ENCODE results near the gene PRR13.

Gene PRR13

GRCh38 chr12:53462935-53463334 is 21.4 kb downstream of the PRR13 start:
- Histone ChIP-seq H3K27ac (ENCODE audit: low read depth, low read length) (no peak overlapping the region), H3K27me3 (ENCODE audit: control insufficient read depth, low read length) (no peaks in the 10 kb centered on the region), H3K79me2 (ENCODE audit: control insufficient read depth, low read length) (peaks cover 94% of the 10 kb centered on the region), H3K4me2 (ENCODE audit: low read length) (no peak overlapping the region), H3K4me3 (ENCODE audit: low read length) (no peak overlapping the region), H3F3A (ENCODE audit: control insufficient read depth, insufficient read depth) (peaks cover 19% of the 10 kb centered on the region), H3K4me1 (ENCODE audit: control insufficient read depth, low read length) (0 out of 2 replicates have a peak, but pooled peaks cover 3% of the 10 kb centered on the region), H3K9me2 (replicated peaks; ENCODE audit: control insufficient read depth, low read length) (no peaks in the 10 kb centered on the region), H3K36me3 (ENCODE audit: control insufficient read depth, low read length) (peaks cover 99% of the 10 kb centered on the region), H4K20me1 (ENCODE audit: control insufficient read depth, insufficient read depth, low read depth, low read length) (peaks cover 17% of the 10 kb centered on the region), H3K9me3 (ENCODE audit: control insufficient read depth, insufficient read depth, low read length) (no peaks in the 10 kb centered on the region)
- TF ChIP-seq EZH2phosphoT487 (IDR thresholded peaks at IDR 0.05; ENCODE audit: borderline replicate concordance, low read length): no peak
- TF ChIP-seq, protein P1, sequence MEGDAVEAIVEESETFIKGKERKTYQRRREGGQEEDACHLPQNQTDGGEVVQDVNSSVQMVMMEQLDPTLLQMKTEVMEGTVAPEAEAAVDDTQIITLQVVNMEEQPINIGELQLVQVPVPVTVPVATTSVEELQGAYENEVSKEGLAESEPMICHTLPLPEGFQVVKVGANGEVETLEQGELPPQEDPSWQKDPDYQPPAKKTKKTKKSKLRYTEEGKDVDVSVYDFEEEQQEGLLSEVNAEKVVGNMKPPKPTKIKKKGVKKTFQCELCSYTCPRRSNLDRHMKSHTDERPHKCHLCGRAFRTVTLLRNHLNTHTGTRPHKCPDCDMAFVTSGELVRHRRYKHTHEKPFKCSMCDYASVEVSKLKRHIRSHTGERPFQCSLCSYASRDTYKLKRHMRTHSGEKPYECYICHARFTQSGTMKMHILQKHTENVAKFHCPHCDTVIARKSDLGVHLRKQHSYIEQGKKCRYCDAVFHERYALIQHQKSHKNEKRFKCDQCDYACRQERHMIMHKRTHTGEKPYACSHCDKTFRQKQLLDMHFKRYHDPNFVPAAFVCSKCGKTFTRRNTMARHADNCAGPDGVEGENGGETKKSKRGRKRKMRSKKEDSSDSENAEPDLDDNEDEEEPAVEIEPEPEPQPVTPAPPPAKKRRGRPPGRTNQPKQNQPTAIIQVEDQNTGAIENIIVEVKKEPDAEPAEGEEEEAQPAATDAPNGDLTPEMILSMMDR (IDR thresholded peaks at IDR 0.05; ENCODE audit: low read depth, low read length, poor library complexity, severe bottlenecking): no peak

GRCh38 chr12:53463802-53464560 is 22.4 kb downstream of the PRR13 start:
- Histone ChIP-seq H3K36me3 (ENCODE audit: control insufficient read depth, low read length) (peaks cover 99% of the 10 kb centered on the region), H4K20me1 (ENCODE audit: control insufficient read depth, insufficient read depth, low read depth, low read length) (peaks cover 13% of the 10 kb centered on the region), H3K9me3 (ENCODE audit: control insufficient read depth, insufficient read depth, low read length) (no peaks in the 10 kb centered on the region), H3K4me2 (ENCODE audit: low read length) (no peak overlapping the region), H3K27me3 (ENCODE audit: control insufficient read depth, low read length) (no peaks in the 10 kb centered on the region), H3K9me2 (replicated peaks; ENCODE audit: control insufficient read depth, low read length) (no peaks in the 10 kb centered on the region), H3K4me3 (ENCODE audit: low read length) (no peak overlapping the region), H3K27ac (ENCODE audit: low read depth, low read length) (no peak overlapping the region), H3F3A (ENCODE audit: control insufficient read depth, insufficient read depth) (peaks cover 18% of the 10 kb centered on the region), H3K4me1 (ENCODE audit: control insufficient read depth, low read length) (0 out of 2 replicates have a peak, but pooled peaks cover 3% of the 10 kb centered on the region), H3K79me2 (ENCODE audit: control insufficient read depth, low read length) (peaks cover 93% of the 10 kb centered on the region)
- TF ChIP-seq, protein P1 (IDR thresholded peaks at IDR 0.05; ENCODE audit: low read depth, low read length, poor library complexity, severe bottlenecking): no peak
- TF ChIP-seq EZH2phosphoT487 (IDR thresholded peaks at IDR 0.05; ENCODE audit: borderline replicate concordance, low read length): no peak

DNA sequence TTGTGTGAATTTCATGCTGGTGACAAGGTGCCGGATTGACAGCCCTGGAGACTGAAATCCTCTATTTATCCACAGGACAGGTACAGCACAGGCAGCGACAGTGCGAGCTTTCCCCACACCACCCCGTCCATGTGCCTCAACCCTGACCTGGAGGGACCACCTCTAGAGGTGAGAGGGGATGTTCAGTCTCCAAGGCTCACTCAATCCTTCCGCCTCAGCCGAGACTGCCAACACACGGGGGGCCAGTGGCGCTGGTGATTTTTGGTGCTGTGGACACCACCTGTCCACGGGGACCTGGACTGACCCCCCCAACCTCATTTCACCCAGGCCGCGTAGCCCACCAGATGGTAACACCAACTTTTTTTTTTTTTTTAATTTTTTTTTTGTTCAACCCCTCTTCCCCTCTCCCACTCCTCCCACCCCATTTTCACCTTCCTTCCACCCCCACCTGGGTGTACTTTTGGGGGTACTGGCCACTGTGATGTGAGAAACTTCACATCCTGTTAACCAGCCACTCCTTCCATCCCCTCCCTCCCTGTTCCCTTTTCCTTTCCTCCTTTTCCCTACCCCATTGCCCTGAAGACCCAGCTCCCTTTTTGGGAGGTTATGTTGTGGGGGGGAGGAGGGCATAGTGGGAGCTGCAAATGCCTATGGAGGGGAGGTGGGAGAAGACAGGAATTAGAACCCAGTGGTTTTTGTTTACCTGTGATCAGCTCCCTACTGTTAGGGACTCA is 23.3 kb downstream of the PRR13 start:
- Histone ChIP-seq H3K36me3 (ENCODE audit: control insufficient read depth, low read length) (peaks cover 99% of the 10 kb centered on the region), H3K4me2 (ENCODE audit: low read length) (no peak overlapping the region), H3K9me3 (ENCODE audit: control insufficient read depth, insufficient read depth, low read length) (no peaks in the 10 kb centered on the region), H3K27ac (ENCODE audit: low read depth, low read length) (no peak overlapping the region), H3K4me1 (ENCODE audit: control insufficient read depth, low read length) (no peaks in the 10 kb centered on the region), H3K27me3 (ENCODE audit: control insufficient read depth, low read length) (no peaks in the 10 kb centered on the region), H3F3A (ENCODE audit: control insufficient read depth, insufficient read depth) (peaks cover 17% of the 10 kb centered on the region; the same call in 1 of the 2 replicates), H3K9me2 (replicated peaks; ENCODE audit: control insufficient read depth, low read length) (no peaks in the 10 kb centered on the region), H3K79me2 (ENCODE audit: control insufficient read depth, low read length) (peaks cover 89% of the 10 kb centered on the region), H3K4me3 (ENCODE audit: low read length) (no peak overlapping the region), H4K20me1 (ENCODE audit: control insufficient read depth, insufficient read depth, low read depth, low read length) (peaks cover 10% of the 10 kb centered on the region; the same call in 1 of the 2 replicates)
- TF ChIP-seq, protein P1 (IDR thresholded peaks at IDR 0.05; ENCODE audit: low read depth, low read length, poor library complexity, severe bottlenecking): no peak
- no peak for TF ChIP-seq EZH2phosphoT487 (IDR thresholded peaks at IDR 0.05; ENCODE audit: borderline replicate concordance, low read length)

Data from DOHH2 (cell line).